Aorta (tissue), 5 donors: ENCODE data around the gene PCDHGC4. TPM values are rescaled to one million over a fixed set of nuclear protein-coding genes. Genes with fewer than 3 reads are reported as not detected.
A peak's percentile ranks its signal among the peaks of the same experiment; 100 is the strongest.

ENCODE experiments used
- ATAC-seq: fragments of 200-7000 bp; cut with Tn5 transposase; one replicate; pipeline ENCODE4 v1.9.1; 2022; ENCODE audit warnings: moderate library complexity; ENCODE audit not compliant: low FRiP score
- DNase-seq, 2 donors: peaks; one replicate each; pipeline ENCODE4 v3.0.0-alpha.2; 2020
- H3K27ac ChIP-seq, 2 donors: one replicate each; pipeline ENCODE4 v1.5.1; 2013; ENCODE audit warnings: low read length in 2 of 2, mild to moderate bottlenecking in 2 of 2, moderate library complexity in 2 of 2, control low read depth in 1 of 2, inconsistent platforms in 1 of 2, low read depth in 1 of 2
- H3K27me3 ChIP-seq, 2 donors: one replicate each; pipeline ENCODE4 v1.6.1; 2013; ENCODE audit warnings: control low read depth in 1 of 2, low read length in 1 of 2, mild to moderate bottlenecking in 1 of 2, moderate library complexity in 1 of 2; ENCODE audit not compliant: insufficient read depth in 2 of 2, control insufficient read depth in 1 of 2
- H3K36me3 ChIP-seq, 2 donors: one replicate each; pipeline ENCODE4 v1.6.1; 2013; ENCODE audit warnings: control low read depth in 1 of 2, low read length in 1 of 2, mild to moderate bottlenecking in 1 of 2; ENCODE audit not compliant: insufficient read depth in 2 of 2, control insufficient read depth in 1 of 2
- H3K4me1 ChIP-seq, 2 donors: one replicate each; pipeline ENCODE4 v1.6.1; 2013; ENCODE audit warnings: low read length in 2 of 2, control low read depth in 1 of 2, mild to moderate bottlenecking in 1 of 2, moderate library complexity in 1 of 2; ENCODE audit not compliant: insufficient read depth in 2 of 2, control insufficient read depth in 1 of 2
- H3K4me3 ChIP-seq, 2 donors: one replicate each; pipeline ENCODE4 v1.5.1; 2013; ENCODE audit warnings: low read length in 2 of 2, control low read depth in 1 of 2, mild to moderate bottlenecking in 1 of 2
- H3K9me3 ChIP-seq: one replicate; pipeline ENCODE4 v1.6.1; 2013; ENCODE audit warnings: mild to moderate bottlenecking, low read length; ENCODE audit not compliant: control insufficient read depth
- WGBS, 2 donors: extraction: QIAGEN DNeasy Blood & Tissue Kit; methylation state at CpG; one replicate each; pipeline ENCODE4 v1.1.7; 2013; 5-methylcytosine and 5-hydroxymethylcytosine counted together
- intact Hi-C, 2 donors: fragments of 100-400 bp; cut with DNase I; formaldehyde crosslinking; loops; one replicate each; pipeline versions ENCODE4 v1.14.2 to v1.15.0; 2022
- polyA plus RNA-seq, 2 donors: library from polyadenylated mRNA; stranded (reverse); fragments of 200-250 nt; gene quantifications; one replicate each; pipeline ENCODE4 v1.2.3, GENCODE V29; 2013
- total RNA-seq, 2 donors: library from RNA; stranded (reverse); fragmentation: NEBNext Ultra II Directional; extraction: Animal tissue kit (Norgen Biotek cat#: 25700); gene quantifications; one replicate each; pipeline ENCODE4 v1.2.1, GENCODE V29; 2021
- donor health status: healthy with polysubstance abuse.
- donor health status: Bipolar disorder and iron deficiency.
- donor health status: DM: no; HTN: no; CAD: no.
- donor health status: DM: no; HTN: no; CAD: no.
- donor health status: DM: yes; HTN: yes; CAD: no.

PCDHGC4 gene
- total and polyA plus RNA-seq, 4 donors = 0.05 to 6.1 (median 1.6) TPM

GRCh38 chr5:141525653-141526052, 40.8 kb downstream of the PCDHGC4 start:
- H3K27ac ChIP-seq = no peak overlapping the region
- H3K4me1 ChIP-seq = no peaks in the 10 kb centered on the region
- no peak overlapping the region for H3K4me3 ChIP-seq
- 71 to 79% methylated on average over 7 of the region's 7 CpGs for WGBS, 2 donors
- intact Hi-C loops = loop anchor here (2.0 to 10.0 kb wide), 4 partner anchors 33 to 111 kb away; partner anchors contain the start of genes PCDHGA10 (in 1 of the 2), PCDHGA11 (in 1 of the 2), PCDHGB7 (in 1 of the 2) and PCDHGC3 (in 1 of the 2)
- DNase-seq (no peak), ATAC-seq (no peak)
- no peaks in the 10 kb centered on the region for H3K9me3 ChIP-seq
- H3K36me3 ChIP-seq = peaks cover 2 to 7% of the 10 kb centered on the region in 2 donors
- no peaks in the 10 kb centered on the region for H3K27me3 ChIP-seq

- Histone ChIP-seq H3K4me1 (no peaks in the 10 kb centered on the region), H3K9me3 (no peaks in the 10 kb centered on the region), H3K27me3 (no peaks in the 10 kb centered on the region), H3K36me3 (peaks cover 2 to 7% of the 10 kb centered on the region in 2 donors), H3K27ac (no peak overlapping the region), H3K4me3 (no peak overlapping the region)
- ATAC-seq (no peak), DNase-seq (no peak)
- WGBS, 2 donors = 45 to 49% methylated on average over 1 of the region's 1 CpG
- intact Hi-C loops = loop anchor here (5.0 to 10.0 kb wide), 2 partner anchors 105 to 113 kb away; partner anchors contain the start of genes PCDHGA10 (in 1 of the 2), PCDHGA11 (in 1 of the 2) and PCDHGB7 (in 1 of the 2)
Measured at GRCh38 chr5:141527426-141527825, 42.6 kb downstream of the PCDHGC4 start.

DNA sequence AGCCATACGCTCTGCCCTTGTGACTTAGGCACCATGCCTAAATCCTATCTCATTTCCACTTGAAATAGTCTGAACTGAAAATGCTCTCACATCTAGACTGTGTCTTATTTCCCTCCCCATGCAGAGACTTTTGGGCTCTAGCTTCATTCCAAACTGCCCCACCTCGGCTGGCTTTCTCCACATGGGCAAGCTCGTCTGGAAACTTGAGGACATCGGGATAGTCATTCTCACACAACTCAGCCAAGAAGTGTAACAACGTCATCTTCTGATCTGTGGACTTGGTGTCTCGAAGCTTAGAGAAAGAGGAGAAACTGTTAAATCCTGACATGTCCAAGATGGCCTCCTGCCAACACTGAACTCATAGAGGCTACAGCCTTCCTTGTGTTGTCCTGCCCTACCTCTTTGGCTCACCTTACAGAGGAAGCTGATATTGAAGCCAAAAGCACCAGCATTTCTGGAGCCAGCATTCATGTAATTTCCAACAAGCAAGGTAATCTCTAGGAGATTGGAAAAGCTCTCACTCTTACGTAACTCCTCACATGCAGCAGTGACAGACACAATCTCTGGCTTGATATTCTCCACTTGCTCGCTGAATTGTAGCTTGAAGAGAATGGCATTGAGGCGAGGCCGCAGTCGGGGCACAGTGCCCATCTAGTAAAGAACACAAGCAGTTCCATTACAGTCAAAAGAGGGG, 43.6 kb downstream of the PCDHGC4 start:
- intact Hi-C loops = loop anchor here (5.0 to 10.0 kb wide), 2 partner anchors 106 to 114 kb away; partner anchors contain the start of genes PCDHGA10 (in 1 of the 2), PCDHGA11 (in 1 of the 2) and PCDHGB7 (in 1 of the 2)
- Histone ChIP-seq H3K36me3 (peaks cover 2 to 7% of the 10 kb centered on the region in 2 donors), H3K4me3 (no peak overlapping the region), H3K4me1 (no peaks in the 10 kb centered on the region), H3K9me3 (no peaks in the 10 kb centered on the region), H3K27me3 (no peaks in the 10 kb centered on the region), H3K27ac (peak overlapping the region; percentile 47 to 66)
- ATAC-seq (peak; percentile 17), DNase-seq (peak in 1 of 2 donors; percentile 59)
- WGBS, 2 donors = 7 to 14% methylated on average over 11 of the region's 11 CpGs

DNA sequence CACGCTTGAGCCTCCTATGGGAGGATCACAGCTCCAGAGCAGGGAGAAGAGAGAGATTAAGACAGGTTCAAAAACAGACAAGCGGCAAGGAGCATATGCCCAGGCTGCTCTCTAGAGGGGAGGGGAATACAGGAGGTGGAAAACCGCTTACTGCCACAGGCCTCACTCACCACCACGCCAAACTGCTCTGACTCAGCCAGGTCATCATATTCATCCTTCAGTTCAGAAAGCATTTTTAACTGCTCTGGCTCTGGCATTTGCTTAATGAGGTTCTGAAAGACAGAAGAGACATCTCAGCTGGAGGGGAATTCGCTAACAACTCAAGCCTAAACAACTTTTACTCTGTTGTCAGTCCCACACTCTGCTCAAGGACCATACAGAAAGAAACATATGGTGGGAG, 44.2 kb downstream of the PCDHGC4 start:
- Histone ChIP-seq H3K4me3 (no peak overlapping the region), H3K36me3 (peaks cover 2 to 9% of the 10 kb centered on the region in 2 donors), H3K27me3 (no peaks in the 10 kb centered on the region), H3K4me1 (no peaks in the 10 kb centered on the region), H3K27ac (peak overlapping the region; percentile 47 to 66), H3K9me3 (no peaks in the 10 kb centered on the region)
- ATAC-seq (no peak), DNase-seq (peak in 1 of 2 donors; percentile 58)
- WGBS, 2 donors = 32 to 36% methylated on average over 5 of the region's 5 CpGs
- intact Hi-C loops = loop anchor here (5.0 to 10.0 kb wide), 2 partner anchors 107 to 114 kb away; partner anchors contain the start of genes PCDHGA10 (in 1 of the 2), PCDHGA11 (in 1 of the 2) and PCDHGB7 (in 1 of the 2)

- Histone ChIP-seq H3K27ac (peak overlapping the region; percentile 47 to 66), H3K4me1 (no peaks in the 10 kb centered on the region), H3K4me3 (no peak overlapping the region), H3K27me3 (no peaks in the 10 kb centered on the region), H3K36me3 (peaks cover 2 to 9% of the 10 kb centered on the region in 2 donors), H3K9me3 (no peaks in the 10 kb centered on the region)
- no peak for ATAC-seq
- 93 to 94% methylated on average over 7 of the region's 7 CpGs for WGBS, 2 donors
- no peak for DNase-seq
- intact Hi-C loops = loop anchor here (5.0 to 10.0 kb wide), 2 partner anchors 108 to 115 kb away; partner anchors contain the start of genes PCDHGA10 (in 1 of the 2), PCDHGA11 (in 1 of the 2) and PCDHGB7 (in 1 of the 2)
Measured at GRCh38 chr5:141529873-141530272, 45.0 kb downstream of the PCDHGC4 start.

DNA sequence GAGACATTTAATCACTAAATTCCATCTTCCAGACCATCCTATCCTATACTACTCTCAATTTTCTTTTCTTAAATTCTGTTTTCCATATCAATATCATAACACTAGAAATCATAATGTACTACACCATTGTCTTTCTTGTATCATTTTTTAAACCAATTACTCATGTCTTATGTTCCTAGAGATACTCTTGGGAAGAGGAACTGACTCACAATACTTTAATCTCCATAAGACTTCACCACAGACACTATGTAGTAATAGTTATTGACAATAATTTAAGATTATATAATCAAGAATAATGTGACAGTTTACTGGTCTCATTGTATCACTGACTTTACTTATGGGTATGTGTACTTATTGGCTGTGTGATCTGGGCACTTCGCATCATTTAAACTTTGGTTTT, 47.9 kb downstream of the PCDHGC4 start:
- Histone ChIP-seq H3K4me3 (no peak overlapping the region), H3K27ac (no peak overlapping the region), H3K36me3 (peaks cover 0 to 2% of the 10 kb centered on the region in 2 donors), H3K27me3 (no peaks in the 10 kb centered on the region), H3K9me3 (no peaks in the 10 kb centered on the region), H3K4me1 (no peaks in the 10 kb centered on the region)
- intact Hi-C loops = no loop called here
- no peak for DNase-seq
- WGBS, 2 donors = 99 to 100% methylated on average over 1 of the region's 1 CpG
- ATAC-seq = no peak

- Histone ChIP-seq H3K36me3 (peaks cover 0 to 2% of the 10 kb centered on the region in 2 donors), H3K9me3 (no peaks in the 10 kb centered on the region), H3K4me1 (no peaks in the 10 kb centered on the region), H3K27me3 (no peaks in the 10 kb centered on the region), H3K4me3 (no peak overlapping the region), H3K27ac (no peak overlapping the region)
- intact Hi-C loops = no loop called here
- ATAC-seq = no peak
- 94 to 100% methylated on average over 1 of the region's 1 CpG for WGBS, 2 donors
- DNase-seq = no peak
Measured at GRCh38 chr5:141533897-141534296, 49.1 kb downstream of the PCDHGC4 start.

DNA sequence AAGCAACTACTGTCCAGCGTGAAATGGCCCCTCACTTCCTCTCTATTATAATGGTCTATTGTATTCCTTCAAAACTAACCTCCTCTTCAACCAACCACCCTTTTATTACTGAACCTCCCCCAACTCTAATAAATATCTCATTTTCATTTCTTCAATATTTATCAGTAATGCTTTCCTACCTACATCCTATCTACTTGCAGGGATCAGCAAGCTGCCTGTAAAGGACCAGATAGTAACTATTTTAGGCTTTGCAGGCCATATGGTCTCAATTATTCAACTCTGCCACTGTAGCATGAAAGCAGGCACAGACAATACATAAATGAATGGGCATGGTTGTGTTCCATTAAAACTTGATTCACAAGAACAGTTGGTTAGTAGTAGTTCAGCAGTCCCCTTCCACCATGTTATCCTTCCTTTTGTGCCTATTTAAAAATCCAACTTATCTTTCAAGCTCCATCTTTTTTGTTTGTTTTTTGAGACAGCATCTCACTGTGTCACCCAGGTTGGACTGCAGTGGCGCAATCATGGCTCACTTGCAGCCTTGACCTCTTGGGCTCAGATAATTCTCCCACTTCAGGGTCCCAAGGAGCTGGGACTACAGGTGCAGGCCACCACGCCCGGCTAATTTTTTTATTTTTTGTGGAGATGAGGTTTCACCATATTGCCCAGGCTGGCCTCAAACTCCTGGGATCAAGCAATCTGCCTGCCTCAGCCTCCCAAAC, 49.8 kb downstream of the PCDHGC4 start:
- Histone ChIP-seq H3K36me3 (peaks cover 0 to 2% of the 10 kb centered on the region in 2 donors), H3K4me3 (no peak overlapping the region), H3K27ac (no peak overlapping the region), H3K9me3 (no peaks in the 10 kb centered on the region), H3K27me3 (no peaks in the 10 kb centered on the region), H3K4me1 (no peaks in the 10 kb centered on the region)
- ATAC-seq (no peak), DNase-seq (no peak)
- intact Hi-C loops = no loop called here
- 95 to 97% methylated on average over 4 of the region's 4 CpGs for WGBS, 2 donors
